Measurements from ENCODE around the gene TECR.

TECR gene

GRCh38 chr19:14559916-14560775 lies 30.8 kb downstream of the TECR start:
- DNase-seq (ENCODE audit: extremely low read depth, low read depth), result no peak

GRCh38 chr19:14560776-14561108 lies 31.3 kb downstream of the TECR start:
- no peak for DNase-seq (ENCODE audit: extremely low read depth, low read depth)
- TF ChIP-seq CTCF (IDR thresholded peaks at IDR 0.05; ENCODE audit: low read depth, low read length), result no peak

More at GRCh38 chr19:14559916-14560775, 30.8 kb downstream of the TECR start:
- TF ChIP-seq CTCF (IDR thresholded peaks at IDR 0.05; ENCODE audit: low read depth, low read length), result no peak

- TF ChIP-seq CTCF (IDR thresholded peaks at IDR 0.05; ENCODE audit: low read depth, low read length), result no peak
- DNase-seq (ENCODE audit: extremely low read depth, low read depth), result no peak
These were observed 31.9 kb downstream of the TECR start for GRCh38 chr19:14561249-14561648.

- no peak for DNase-seq (ENCODE audit: extremely low read depth, low read depth)
- TF ChIP-seq CTCF (IDR thresholded peaks at IDR 0.05; ENCODE audit: low read depth, low read length), result no peak
These were observed 32.5 kb downstream of the TECR start for GRCh38 chr19:14561847-14562351.

- TF ChIP-seq CTCF (IDR thresholded peaks at IDR 0.05; ENCODE audit: low read depth, low read length), result no peak
- DNase-seq (ENCODE audit: extremely low read depth, low read depth), result no peak
These were observed 33.5 kb downstream of the TECR start for GRCh38 chr19:14562660-14563589.

GRCh38 chr19:14563590-14563926 lies 34.2 kb downstream of the TECR start:
- DNase-seq (ENCODE audit: extremely low read depth, low read depth), result no peak
- TF ChIP-seq CTCF (IDR thresholded peaks at IDR 0.05; ENCODE audit: low read depth, low read length), result no peak

Measured in AG09319 (cell line).